ENCODE data around the gene TRERF1.

- TF ChIP-seq EZH2 (IDR thresholded peaks at IDR 0.05; ENCODE audit: low read length): no peak
- TF ChIP-seq CTCF (optimal IDR thresholded peaks at IDR 0.05 in 1 of 3, IDR thresholded peaks at IDR 0.05 in 1 of 3, conservative IDR thresholded peaks at IDR 0.05 in 1 of 3; ENCODE audit: extremely low read depth in 1 of 3, insufficient read depth in 2 of 3, low read length in 3 of 3): no peak
Measured at GRCh38 chr6:42446996-42447395, 4.7 kb downstream of the TRERF1 start.

Data from keratinocyte (primary cell).